Measurements from ENCODE around the gene DMKN. TPM values are rescaled to one million over a fixed set of nuclear protein-coding genes. Genes with fewer than 3 reads are reported as not detected.

DMKN gene
- polyA plus RNA-seq, 3 donors, result not detected

DNA sequence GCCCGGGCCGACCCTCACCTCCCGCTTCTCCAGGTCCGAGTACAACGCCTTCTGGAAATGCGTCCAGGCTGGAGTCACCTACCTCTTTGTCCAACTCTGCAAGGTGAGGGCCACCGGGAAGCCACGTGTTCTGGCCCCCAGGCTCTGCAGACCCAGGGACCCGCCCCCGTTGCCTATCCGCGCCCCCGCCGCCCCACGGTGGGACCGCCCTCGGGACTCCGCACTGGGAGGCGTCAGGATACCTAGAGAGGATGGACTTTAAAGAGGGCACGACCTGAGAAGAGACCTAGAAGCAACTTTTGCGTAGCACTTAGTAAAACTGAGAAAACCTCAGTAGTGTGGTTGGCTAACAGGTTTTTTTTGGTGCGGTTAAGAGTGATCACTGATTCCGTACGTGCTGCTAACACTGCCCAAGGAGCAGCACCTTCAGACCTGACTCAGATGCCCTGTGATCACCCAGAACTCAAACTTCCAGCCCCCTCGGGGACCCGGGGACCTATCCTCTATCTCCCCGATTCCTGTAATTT is 32.5 kb upstream of the DMKN start:
- H3K4me3 ChIP-seq (replicated peaks in 1 of 3; ENCODE audit: low read depth in 2 of 3, low read length in 3 of 3), result peak overlapping the region; percentile 81 to 90 (median 83)
- H3K27ac ChIP-seq (ENCODE audit: low read depth in 1 of 2, low read length in 2 of 2), result peak overlapping the region; percentile 4 to 88
- H3K4me1 Mint-ChIP-seq, result peaks cover 30% of the 10 kb centered on the region
- peaks cover 25 to 26% of the 10 kb centered on the region in 2 donors for H3K36me3 Mint-ChIP-seq
- H3K9me3 ChIP-seq (replicated peaks in 1 of 2; ENCODE audit: control insufficient read depth in 1 of 2, insufficient read depth in 1 of 2, low read length in 2 of 2), result no peaks in the 10 kb centered on the region
- peaks cover 8% of the 10 kb centered on the region for H3K79me2 ChIP-seq (ENCODE audit: insufficient read depth, low read length)
- peaks cover 4 to 9% of the 10 kb centered on the region in 2 donors for H3K36me3 ChIP-seq (replicated peaks in 1 of 2; ENCODE audit: control insufficient read depth in 1 of 2, insufficient read depth in 2 of 2, low read length in 2 of 2)
- WGBS (ENCODE audit: insufficient coverage), result under 1% methylated on average over 23 of the region's 27 CpGs
- TF ChIP-seq, protein P1, sequence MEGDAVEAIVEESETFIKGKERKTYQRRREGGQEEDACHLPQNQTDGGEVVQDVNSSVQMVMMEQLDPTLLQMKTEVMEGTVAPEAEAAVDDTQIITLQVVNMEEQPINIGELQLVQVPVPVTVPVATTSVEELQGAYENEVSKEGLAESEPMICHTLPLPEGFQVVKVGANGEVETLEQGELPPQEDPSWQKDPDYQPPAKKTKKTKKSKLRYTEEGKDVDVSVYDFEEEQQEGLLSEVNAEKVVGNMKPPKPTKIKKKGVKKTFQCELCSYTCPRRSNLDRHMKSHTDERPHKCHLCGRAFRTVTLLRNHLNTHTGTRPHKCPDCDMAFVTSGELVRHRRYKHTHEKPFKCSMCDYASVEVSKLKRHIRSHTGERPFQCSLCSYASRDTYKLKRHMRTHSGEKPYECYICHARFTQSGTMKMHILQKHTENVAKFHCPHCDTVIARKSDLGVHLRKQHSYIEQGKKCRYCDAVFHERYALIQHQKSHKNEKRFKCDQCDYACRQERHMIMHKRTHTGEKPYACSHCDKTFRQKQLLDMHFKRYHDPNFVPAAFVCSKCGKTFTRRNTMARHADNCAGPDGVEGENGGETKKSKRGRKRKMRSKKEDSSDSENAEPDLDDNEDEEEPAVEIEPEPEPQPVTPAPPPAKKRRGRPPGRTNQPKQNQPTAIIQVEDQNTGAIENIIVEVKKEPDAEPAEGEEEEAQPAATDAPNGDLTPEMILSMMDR (IDR thresholded peaks at IDR 0.05), result no peak
- intact Hi-C loops (cut with micrococcal nuclease), result loop anchor here in 1 of 2 donors (5.0 kb wide), 1 partner anchor 171 kb away; the partner anchor contains the start of gene KMT2B
- peak overlapping the region; percentile 96 for H3K4me2 ChIP-seq (replicated peaks; ENCODE audit: extremely low read depth, low read length, poor library complexity, severe bottlenecking)
- H3K27ac Mint-ChIP-seq, result peak overlapping the region in 6 of 7 donors; percentile 12 to 86 (median 65)
- H3K27me3 ChIP-seq (ENCODE audit: control insufficient read depth in 2 of 2, insufficient read depth in 2 of 2, low read length in 2 of 2), result no peaks in the 10 kb centered on the region
- no peak for DNase-seq
- peaks cover 4% of the 10 kb centered on the region for H4K20me1 ChIP-seq (ENCODE audit: insufficient read depth, low read length)
- H3K9ac ChIP-seq (ENCODE audit: insufficient read depth, low read length, poor library complexity, severe bottlenecking), result peak overlapping the region; percentile 90
- peaks cover 21 to 28% of the 10 kb centered on the region in 2 donors for H3K4me1 ChIP-seq (ENCODE audit: control insufficient read depth in 1 of 2, insufficient read depth in 2 of 2, low read length in 2 of 2)
- H3K9me3 Mint-ChIP-seq, result no peaks in the 10 kb centered on the region
- H3K4me3 Mint-ChIP-seq, result peak overlapping the region; percentile 87 to 90
- peak overlapping the region; percentile 94 for H2AFZ ChIP-seq (ENCODE audit: insufficient read depth, low read depth, low read length, poor library complexity, severe bottlenecking)
- peaks cover 0 to 1% (median 0%) of the 10 kb centered on the region in 3 donors for H3K27me3 Mint-ChIP-seq (ENCODE audit: low read depth in 3 of 3)

DNA sequence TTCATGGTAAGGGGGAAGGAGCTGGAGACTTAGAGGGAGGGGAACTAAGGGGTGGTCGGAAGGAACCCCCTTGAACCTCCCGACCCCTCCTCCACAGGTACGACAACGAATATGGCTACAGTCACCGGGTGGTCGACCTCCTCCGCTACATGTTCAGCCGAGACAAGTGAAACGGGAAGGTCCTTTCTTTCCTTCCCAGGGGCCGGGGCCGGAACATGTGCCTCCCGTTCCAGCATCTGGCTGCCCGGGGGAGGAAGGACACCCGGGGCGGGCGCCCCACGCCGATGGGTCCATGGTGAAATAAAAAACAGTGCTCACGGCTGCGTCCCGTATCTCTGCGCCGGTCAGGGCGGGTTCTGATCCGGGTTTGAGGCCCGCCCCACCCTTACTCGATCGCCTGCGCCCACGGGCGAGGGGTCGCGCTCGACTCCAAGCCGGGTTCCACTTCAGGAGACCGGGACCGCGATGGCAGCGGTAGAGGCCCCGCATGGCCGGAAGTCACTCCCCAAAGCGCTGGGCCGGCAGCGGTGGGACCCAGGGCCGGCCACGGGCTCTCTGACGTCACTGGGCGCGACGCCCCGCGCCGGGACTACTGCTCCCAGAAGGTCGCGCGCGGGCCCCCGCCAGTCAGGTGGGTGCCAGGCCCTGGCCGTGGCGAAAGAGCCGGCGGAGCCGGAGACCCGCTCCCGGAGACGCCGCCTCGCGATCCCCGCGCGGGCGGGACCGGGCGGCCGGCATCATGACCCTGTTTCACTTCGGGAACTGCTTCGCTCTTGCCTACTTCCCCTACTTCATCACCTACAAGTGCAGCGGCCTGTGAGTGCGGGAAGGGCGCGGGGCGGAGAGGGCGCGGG is 31.8 kb upstream of the DMKN start, which contains the start of gene TMEM147:
Gene TMEM147 (plus strand): TSS at position 626 of the 854 bp plus-strand sequence. CDS start 114 bp downstream, at position 740.
- H3K27ac ChIP-seq (ENCODE audit: low read depth in 1 of 2, low read length in 2 of 2), result peak within 1 kb of the TSS; percentile 71 to 88
- intact Hi-C loops (cut with micrococcal nuclease), result loop anchor here in 1 of 2 donors (5.0 kb wide), 1 partner anchor 172 kb away; the partner anchor contains the start of gene KMT2B
- H3K79me2 ChIP-seq (ENCODE audit: insufficient read depth, low read length), result peaks cover 8% of the 10 kb centered on the region
- TF ChIP-seq, protein P1 (IDR thresholded peaks at IDR 0.05), result no peak
- peak within 1 kb of the TSS; percentile 94 for H2AFZ ChIP-seq (ENCODE audit: insufficient read depth, low read depth, low read length, poor library complexity, severe bottlenecking)
- H3K27ac Mint-ChIP-seq, result peak within 1 kb of the TSS; percentile 68 to 92 (median 77)
- H3K4me3 Mint-ChIP-seq, result peak within 1 kb of the TSS; percentile 87 to 93
- peaks cover 21 to 28% of the 10 kb centered on the region in 2 donors for H3K4me1 ChIP-seq (ENCODE audit: control insufficient read depth in 1 of 2, insufficient read depth in 2 of 2, low read length in 2 of 2)
- peaks cover 30% of the 10 kb centered on the region for H3K4me1 Mint-ChIP-seq
- peak; percentile 69 to 83 (median 82) for DNase-seq
- H3K36me3 Mint-ChIP-seq, result peaks cover 19 to 23% of the 10 kb centered on the region in 2 donors
- peak within 1 kb of the TSS; percentile 96 for H3K4me2 ChIP-seq (replicated peaks; ENCODE audit: extremely low read depth, low read length, poor library complexity, severe bottlenecking)
- H3K36me3 ChIP-seq (replicated peaks in 1 of 2; ENCODE audit: control insufficient read depth in 1 of 2, insufficient read depth in 2 of 2, low read length in 2 of 2), result peaks cover 4 to 9% of the 10 kb centered on the region in 2 donors
- H3K9me3 Mint-ChIP-seq, result no peaks in the 10 kb centered on the region
- peak within 1 kb of the TSS; percentile 81 to 90 (median 83) for H3K4me3 ChIP-seq (replicated peaks in 1 of 3; ENCODE audit: low read depth in 2 of 3, low read length in 3 of 3)
- H3K9ac ChIP-seq (ENCODE audit: insufficient read depth, low read length, poor library complexity, severe bottlenecking), result peak within 1 kb of the TSS; percentile 90
- H4K20me1 ChIP-seq (ENCODE audit: insufficient read depth, low read length), result peaks cover 4% of the 10 kb centered on the region
- H3K27me3 Mint-ChIP-seq (ENCODE audit: low read depth in 3 of 3), result peaks cover 0 to 2% (median 0%) of the 10 kb centered on the region in 3 donors
- WGBS (ENCODE audit: insufficient coverage), result under 1% methylated on average over 83 of the region's 85 CpGs
- no peaks in the 10 kb centered on the region for H3K9me3 ChIP-seq (replicated peaks in 1 of 2; ENCODE audit: control insufficient read depth in 1 of 2, insufficient read depth in 1 of 2, low read length in 2 of 2)
- H3K27me3 ChIP-seq (ENCODE audit: control insufficient read depth in 2 of 2, insufficient read depth in 2 of 2, low read length in 2 of 2), result no peaks in the 10 kb centered on the region
